Cardiac fibroblast (primary cell): ENCODE data around the gene FCHO1.
A peak's percentile ranks its signal among the peaks of the same experiment; 100 is the strongest.
"Not testable (repeated sequence)": the region's sequence is repeated elsewhere in the genome, so short reads cannot be mapped to it uniquely, and the experiment has no call there.

Experiments used
- DNase-seq, 2 donors: peaks; one replicate each; pipeline versions ENCODE4 v3.0.0 to v3.0.0-alpha.2; 2010; ENCODE audit warnings: low read depth in 2 of 2
- H3K4me3 ChIP-seq, 2 donors: replicated peaks in 1 of 2; 1 replicate in 1 of 2; 2 replicates in 1 of 2; pipeline ENCODE4 v1.5.1; 2011; ENCODE audit warnings: low read depth in 2 of 2, low read length in 2 of 2, mild to moderate bottlenecking in 2 of 2, moderate library complexity in 1 of 2
- TF ChIP-seq, protein P1 (sequence below): IDR thresholded peaks from one replicate; pipeline ENCODE4 v1.5.1; 2011; ENCODE audit warnings: low read depth, mild to moderate bottlenecking, low read length, inconsistent platforms

FCHO1 gene

GRCh38 chr19:17772172-17772571 lies 20.9 kb downstream of the FCHO1 start:
- DNase-seq: peak in 1 of 2 donors; percentile 51
- TF ChIP-seq, protein P1, sequence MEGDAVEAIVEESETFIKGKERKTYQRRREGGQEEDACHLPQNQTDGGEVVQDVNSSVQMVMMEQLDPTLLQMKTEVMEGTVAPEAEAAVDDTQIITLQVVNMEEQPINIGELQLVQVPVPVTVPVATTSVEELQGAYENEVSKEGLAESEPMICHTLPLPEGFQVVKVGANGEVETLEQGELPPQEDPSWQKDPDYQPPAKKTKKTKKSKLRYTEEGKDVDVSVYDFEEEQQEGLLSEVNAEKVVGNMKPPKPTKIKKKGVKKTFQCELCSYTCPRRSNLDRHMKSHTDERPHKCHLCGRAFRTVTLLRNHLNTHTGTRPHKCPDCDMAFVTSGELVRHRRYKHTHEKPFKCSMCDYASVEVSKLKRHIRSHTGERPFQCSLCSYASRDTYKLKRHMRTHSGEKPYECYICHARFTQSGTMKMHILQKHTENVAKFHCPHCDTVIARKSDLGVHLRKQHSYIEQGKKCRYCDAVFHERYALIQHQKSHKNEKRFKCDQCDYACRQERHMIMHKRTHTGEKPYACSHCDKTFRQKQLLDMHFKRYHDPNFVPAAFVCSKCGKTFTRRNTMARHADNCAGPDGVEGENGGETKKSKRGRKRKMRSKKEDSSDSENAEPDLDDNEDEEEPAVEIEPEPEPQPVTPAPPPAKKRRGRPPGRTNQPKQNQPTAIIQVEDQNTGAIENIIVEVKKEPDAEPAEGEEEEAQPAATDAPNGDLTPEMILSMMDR: no peak
- no peak overlapping the region for H3K4me3 ChIP-seq

GRCh38 chr19:17775245-17775927 lies 24.1 kb downstream of the FCHO1 start:
- TF ChIP-seq, protein P1: peak; percentile 75

DNA sequence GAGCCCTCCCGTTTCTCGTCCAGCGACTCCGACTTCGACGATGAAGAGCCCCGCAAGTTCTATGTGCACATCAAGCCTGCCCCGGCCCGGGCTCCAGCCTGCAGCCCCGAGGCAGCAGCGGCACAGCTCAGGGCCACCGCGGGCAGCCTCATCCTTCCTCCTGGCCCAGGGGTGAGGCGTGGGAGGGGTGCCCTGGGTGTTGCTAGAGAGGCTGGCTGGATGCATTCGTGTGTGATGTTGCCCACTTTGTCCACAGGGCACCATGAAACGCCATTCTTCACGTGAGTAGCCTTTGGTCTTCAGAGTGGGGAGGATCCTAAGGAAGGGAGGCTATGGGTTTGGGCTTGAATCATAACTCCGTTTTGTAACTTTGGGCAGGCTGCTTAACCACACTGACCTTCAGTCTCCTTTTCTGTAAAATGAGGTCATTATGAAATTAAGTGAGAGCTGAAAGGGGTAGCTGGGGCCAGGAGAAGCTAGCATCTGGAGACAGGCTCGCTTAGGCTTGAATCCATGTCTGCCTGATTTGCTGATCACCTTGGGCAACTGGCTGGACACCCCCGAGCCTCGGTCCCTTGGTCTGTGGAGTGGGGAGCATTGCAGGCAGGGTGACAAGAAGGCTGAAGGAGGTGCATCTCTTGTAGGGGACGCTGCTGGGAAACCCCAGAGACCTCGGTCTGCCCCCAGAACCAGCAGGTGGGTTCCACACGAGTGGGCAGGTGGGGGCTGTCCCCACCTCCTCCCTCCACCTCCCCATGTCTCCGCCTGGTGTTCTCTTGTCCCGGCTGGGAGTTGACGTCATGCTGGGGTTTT lies 24.9 kb downstream of the FCHO1 start:
- H3K4me3 ChIP-seq: no peak overlapping the region
- peak; percentile 30 to 38 for DNase-seq
- TF ChIP-seq, protein P1: no peak

More at GRCh38 chr19:17775245-17775927, 24.1 kb downstream of the FCHO1 start:
- no peak overlapping the region for H3K4me3 ChIP-seq
- DNase-seq: peak; percentile 38 to 59

DNA sequence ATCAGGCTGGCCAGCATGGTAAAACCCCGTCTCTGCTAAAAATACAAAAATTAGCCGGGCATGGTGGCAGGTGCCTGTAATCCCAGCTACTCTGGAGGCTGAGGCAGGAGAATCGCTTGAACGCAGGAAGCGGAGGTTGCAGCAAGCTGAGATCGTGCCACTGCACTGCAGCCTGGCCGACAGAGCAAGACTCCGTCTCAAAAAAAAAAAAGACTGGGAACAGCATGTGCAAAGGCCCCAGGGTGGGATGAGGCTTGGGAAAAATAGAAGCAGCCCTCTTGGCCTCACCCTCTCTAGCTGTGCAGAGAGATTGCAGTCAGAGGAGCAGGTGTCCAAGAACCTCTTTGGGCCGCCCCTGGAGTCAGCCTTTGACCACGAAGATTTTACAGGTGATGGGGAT lies 26.6 kb downstream of the FCHO1 start:
- not testable (repeated sequence) for DNase-seq, H3K4me3 ChIP-seq

GRCh38 chr19:17778251-17778967 lies 27.1 kb downstream of the FCHO1 start:
- no peak overlapping the region for H3K4me3 ChIP-seq
- peak; percentile 43 for DNase-seq
- TF ChIP-seq, protein P1: no peak

DNA sequence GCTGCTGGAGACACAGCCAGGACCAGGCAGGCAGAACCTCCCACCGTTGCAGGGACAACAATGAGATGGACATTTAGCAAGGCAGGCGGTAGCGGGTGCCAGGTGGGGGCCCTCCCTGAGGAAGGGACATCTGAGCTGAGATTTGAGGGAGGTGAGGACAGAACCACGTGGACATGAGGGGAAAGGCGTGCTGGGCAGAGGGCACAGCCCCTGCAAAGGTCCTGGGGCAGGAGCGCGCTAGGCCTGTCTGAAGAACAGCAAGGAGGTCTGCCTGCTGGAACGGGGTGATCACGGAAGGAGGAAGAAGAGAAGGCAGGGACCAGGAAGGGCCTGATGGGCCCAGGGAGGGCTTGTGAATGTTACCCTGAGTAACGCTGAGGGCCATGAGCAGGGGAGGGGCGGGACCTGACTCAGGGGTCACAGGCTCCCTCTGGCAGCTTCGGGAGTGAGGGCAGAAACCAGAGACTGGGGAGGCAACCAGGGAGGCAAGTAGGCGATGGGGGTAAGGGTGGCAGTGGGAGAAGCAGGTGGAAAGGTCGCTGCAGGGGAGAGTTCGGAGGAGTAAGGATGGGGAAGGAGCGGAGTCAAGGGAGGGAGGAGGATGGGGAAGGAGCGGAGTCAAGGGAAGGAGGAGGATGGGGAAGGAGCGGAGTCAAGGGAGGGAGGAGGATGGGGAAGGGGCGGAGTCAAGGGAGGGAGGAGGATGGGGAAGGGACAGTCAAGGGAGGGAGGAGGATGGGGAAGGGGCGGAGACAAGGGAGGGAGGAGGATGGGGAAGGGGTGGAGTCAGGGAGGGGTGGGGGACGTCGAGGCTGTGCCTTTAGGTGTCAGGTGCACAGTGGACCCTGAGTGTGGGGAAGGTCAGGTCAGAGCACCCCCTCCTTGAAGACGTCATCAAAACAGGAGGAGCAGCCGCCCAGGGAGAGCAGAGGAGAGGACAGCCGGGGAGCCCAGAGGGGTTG lies 28.0 kb downstream of the FCHO1 start:
- no peak overlapping the region for H3K4me3 ChIP-seq
- peak; percentile 27 to 52 for DNase-seq
- TF ChIP-seq, protein P1: no peak
